ENCODE data around the gene CSNK2B.
"Not testable (repeated sequence)": the region's sequence is repeated elsewhere in the genome, so short reads cannot be mapped to it uniquely, and the experiment has no call there.

CSNK2B gene

DNA sequence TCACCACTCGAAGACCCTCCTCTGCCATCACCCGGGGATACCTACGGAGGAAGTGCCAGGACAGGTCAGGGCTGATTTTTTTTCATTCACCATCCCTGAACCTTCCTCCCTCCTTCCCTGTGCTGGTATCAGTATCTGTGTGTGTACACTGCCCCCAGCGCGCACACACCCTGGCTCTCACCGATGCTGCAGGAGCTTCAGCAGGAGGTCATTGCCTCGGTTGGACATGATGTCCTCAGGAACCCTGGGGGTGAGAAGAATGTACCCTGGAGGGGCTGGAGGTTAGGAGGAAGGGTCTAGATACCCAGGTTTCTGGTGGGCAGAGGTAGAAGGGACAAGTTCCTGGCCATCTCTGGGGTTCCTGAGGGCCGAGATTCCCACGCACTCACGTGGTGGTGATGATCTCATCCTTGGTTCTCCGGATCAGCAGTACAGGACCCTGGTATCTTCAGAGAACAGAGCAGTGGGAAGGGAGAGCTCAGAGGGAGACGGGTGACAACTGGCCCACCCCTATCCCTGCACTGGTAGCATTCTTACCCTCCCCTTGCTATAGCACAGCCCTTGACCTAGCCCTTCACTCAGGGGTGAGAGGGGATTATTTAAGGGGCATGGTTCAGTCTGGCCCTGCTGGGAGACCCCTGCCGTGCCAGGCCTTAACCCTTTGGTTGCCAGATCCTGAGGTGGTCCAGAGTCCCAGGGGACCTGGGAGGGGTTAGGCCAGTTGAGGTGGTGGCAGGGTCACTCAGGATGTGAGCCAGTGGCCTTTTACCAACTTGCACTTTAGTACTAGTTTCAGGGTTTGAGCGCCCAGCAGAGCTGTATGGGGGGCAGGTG lies 22.2 kb downstream of the CSNK2B start:
- no peak for DNase-seq (ENCODE audit: low read depth in 1 of 2, low spot score in 1 of 2)

DNA sequence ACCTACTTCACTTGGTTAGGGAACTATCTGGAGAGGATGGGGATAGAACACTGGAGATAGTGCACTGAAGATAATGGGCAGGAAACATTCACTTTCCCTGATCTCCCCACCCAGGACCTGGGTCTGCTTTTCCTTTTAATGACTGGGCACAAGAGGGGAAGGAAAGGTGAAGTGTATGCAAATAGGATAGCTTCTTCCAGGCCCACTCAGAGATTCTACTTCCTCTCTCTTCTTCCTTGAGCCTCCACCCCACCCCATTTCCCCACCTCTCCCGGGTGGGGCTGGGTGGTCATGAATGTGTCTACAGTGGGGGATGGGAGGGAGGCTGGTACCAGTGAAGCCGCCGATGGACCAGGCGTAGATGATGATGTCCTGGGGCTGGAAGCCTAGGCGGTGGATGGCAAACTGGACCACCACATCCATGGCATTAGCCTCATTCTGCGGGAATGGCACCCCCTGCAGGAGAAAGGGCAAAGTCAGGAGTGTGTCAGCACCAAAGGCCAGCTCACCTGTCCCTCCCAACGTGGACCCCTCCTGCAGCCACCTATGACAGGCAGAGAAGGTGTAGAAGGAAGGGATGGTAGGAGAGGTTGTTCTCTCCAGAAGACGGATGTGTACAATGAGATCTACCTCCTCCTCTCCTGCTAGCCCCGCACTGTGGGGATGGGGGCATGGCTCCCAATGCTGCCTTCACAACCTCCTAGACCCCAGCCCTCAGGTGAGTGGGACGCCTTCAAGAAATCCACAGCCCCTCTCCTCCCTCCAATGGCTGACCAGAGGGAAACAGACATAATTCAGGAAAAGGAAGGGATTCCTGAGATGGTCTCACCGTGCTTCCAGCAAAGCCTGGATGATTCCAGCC lies 23.6 kb downstream of the CSNK2B start:
- no peak for DNase-seq (ENCODE audit: low read depth in 1 of 2, low spot score in 1 of 2)

DNA sequence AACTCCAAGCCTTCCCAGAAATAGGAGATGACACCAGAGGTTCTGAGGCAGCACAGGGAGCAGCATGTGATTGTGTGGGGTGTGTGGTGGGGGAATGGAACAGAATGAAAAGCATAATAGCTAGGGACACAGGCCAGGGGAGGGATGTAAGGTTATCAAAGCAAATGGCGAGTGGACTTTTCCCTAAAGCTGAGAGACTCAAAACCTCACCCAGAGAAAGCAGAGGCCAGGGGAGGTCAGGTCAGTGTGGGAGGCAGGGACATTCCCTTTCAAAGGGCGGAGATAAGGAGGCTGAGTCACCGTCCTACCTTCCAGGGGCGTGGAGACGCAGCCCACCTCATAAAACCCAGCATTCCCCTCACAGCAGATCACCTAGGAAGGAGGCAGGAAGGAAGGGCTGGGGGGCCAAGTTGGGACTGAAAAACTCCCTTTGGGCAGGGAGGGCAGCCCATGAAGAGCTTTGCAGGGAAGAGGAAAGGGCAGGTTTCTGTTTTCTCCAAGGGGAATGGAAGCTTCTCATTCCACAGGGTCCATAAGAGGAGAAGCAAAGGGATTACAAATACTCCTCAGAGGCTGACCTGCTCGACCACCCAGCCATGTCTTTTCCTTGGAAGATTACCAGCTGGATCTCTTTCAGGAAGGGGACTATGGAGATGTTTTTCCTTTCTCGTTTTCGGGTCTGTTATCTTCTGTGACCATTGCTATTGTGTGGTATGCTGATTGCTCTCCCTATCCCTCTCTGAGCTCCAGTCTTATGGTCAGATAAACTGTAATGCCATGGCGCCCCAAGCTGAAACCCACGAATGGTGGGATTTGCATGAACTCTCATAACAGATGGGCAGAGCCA lies 24.6 kb downstream of the CSNK2B start:
- DNase-seq (ENCODE audit: low read depth in 1 of 2, low spot score in 1 of 2) = no peak

DNA sequence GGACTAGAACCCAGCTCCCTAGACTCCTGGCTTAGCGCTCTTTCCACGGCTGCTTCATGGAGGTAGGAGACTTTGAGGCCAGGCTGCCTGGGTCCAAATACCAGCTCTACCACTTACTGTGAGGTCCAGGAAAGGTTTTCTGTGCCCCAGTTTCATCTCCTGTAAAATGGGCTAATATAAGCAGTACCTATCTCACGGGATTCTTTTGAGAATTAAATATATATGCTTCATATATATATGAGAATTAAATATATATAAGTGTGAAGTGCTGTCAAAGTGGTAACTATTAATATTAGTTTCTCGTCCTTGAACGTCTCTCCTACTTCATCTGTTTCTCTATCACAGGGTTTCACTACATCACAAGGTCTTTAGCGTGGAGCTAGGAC lies 25.2 kb downstream of the CSNK2B start:
- DNase-seq (ENCODE audit: low read depth in 1 of 2, low spot score in 1 of 2) = no peak

DNA sequence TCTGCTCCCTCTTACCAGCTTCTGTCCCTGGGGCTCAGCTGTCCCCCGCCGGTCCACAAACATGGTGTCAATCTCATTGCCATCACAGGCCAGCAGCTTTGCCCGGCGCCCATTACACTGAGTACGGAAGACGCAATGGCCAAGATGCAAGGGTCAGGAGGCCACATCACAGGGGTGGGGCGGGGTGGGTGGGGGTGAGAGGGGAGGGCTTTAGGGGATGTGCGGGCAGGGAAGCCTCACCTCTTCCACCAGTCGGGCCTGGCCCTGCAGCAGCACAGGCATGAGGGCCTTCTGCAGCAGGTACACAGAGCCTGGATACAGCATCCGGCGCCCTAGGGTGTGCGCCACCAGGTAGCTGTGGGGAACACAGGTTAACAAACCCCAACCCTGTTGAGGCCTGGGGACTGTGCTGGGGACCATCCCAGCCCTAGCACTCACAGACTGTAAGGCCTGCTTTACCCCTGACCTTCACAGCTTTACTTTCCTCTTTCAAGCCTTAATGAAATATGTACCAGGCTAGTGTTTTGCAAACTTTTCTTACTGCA lies 25.8 kb downstream of the CSNK2B start:
- no peak for DNase-seq (ENCODE audit: low read depth in 1 of 2, low spot score in 1 of 2)

DNA sequence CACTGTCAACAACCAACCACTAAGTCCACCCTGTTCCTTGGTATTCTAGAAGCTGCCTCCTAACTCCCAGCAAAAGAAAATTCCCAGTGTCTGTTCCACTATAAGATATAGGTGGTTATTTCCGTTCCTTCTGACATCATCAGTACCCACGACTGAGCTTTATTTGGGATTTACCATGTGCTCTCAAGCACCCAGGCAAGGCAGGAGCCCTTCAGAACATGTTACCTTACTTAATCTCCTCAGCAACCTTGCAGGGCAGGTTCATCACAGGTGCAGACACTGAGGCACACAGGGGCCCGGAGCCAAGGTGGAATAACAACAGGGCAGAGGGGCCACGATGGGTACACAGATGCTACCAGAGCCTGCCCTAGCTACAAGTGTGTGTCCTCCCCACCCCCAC lies 26.5 kb downstream of the CSNK2B start:
- DNase-seq (ENCODE audit: low read depth in 1 of 2, low spot score in 1 of 2) = no peak

DNA sequence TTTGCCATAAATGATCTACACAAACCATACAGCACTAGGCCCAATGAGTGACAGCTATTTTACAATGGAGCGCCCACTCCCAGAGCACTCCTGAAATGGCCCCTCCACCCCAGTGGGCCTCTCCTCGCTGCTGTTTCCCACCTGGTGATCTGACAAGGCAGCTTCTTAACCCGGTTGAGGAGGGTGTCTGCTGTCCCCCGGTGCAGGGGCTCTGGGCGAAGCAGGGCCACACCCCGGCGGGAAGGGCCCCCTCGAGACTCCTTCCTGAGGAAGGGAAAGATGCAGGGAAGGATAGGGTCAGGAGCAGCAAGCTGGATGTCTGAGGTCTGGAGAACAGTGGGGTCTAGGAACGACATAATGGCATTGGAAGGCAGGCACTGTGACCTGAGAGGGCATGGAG lies 27.0 kb downstream of the CSNK2B start:
- DNase-seq (ENCODE audit: low read depth in 1 of 2, low spot score in 1 of 2) = no peak

DNA sequence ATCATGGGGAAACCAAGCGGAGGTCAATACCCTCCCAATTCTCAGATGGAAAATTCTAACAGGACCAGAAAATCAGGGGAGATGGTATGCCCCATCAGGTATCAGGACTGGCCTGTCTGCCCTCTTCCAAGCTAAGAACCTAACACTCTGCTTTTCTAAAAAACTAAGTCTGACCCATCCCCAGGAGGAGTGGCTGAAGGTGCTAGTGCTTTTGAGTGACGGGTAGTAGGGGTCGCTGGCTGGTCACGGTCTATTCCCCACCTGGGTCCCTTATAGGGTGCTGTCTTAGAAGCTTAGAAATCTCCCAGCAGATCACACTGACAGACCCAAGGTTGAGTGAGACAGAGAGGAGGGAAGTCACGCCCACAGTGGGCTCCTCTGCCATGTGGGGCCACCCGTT lies 27.7 kb downstream of the CSNK2B start:
- DNase-seq (ENCODE audit: low read depth in 1 of 2, low spot score in 1 of 2) = no peak

DNA sequence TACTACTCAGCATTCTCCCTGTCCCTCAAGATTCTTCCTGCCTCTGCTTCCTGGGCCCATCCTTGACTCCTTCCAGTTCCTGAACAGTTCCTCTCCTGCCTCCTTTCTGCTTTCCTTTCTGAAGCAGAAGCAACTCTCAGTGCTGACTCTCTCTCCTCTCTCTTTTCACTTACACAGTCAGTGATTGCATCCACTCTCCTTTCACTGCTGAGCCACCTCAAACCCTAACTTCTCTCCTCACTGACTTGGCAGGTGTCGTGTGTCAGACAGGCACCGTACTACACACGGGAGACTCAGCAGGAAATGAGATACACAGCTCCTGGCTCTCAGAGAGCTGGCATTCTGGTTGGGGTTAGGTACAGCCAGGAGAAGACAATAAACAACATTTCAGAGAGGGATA lies 31.7 kb downstream of the CSNK2B start:
- DNase-seq (ENCODE audit: low read depth in 1 of 2, low spot score in 1 of 2) = no peak

DNA sequence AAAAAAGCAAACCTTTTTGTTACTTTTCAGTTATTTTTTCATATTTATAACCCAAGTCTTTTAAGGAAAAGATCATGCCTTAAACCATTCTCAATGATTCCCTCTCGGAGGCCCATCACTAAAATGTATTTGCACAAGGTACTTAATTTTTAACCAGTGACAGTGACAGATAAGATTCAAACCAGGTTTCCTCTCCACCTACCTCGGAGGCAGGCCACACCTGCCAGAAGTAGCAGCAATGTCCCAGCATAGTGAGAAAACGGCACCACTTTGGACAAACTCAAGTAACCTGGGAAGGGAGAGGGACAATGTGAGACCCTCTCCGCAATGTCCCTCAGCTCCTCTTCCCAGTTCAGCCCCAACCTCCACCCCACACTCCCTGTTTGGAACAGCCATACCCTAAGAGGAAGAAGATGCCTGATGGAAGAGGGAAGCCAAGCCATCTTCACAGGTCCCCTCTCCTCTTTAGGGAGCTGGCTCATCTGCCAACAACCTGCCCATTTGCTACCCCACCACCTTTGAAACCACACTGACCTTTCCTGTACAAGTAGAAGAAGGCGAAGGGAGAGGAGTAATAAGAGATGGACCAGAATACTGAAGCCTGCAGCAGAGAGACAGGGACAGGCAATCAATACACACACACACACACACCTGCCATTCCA lies 35.0 kb downstream of the CSNK2B start:
- no peak for DNase-seq (ENCODE audit: low read depth in 1 of 2, low spot score in 1 of 2)

DNA sequence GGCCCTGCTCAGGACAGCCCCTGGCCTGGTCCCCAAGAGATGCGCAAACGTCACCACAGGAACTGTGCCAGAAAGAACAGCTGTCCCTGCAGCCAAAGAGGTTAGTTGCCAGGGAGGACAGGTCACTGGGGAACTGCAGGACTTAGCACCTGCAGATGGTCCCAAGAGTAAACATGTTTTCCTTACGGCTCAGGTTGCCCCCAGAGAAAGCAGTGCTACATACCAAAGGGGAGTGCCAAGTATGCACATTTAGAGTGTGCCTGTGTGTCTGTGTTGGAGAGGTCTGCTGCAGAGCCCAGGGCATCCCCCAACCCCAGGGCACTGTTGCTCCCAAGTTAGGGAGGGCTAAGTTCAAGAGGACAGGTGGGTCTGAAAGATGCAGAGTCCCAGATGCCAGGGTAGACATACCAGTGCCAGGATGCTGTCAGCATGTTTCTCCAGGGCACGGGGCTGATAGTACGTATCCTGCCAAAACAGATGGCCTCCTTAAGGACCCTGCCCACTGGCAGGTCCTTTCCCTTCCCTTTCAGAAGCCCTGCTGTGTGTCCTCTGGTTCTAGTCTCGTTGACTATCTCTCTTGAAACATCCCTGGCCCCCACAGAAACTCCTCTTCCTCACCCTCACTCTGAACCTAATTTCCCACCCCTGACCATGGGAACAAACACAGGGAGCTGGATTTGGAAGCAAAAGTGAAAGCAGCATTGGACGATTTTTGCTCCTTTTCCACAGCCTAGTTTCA lies 36.0 kb downstream of the CSNK2B start:
- DNase-seq (ENCODE audit: low read depth in 1 of 2, low spot score in 1 of 2) = no peak

DNA sequence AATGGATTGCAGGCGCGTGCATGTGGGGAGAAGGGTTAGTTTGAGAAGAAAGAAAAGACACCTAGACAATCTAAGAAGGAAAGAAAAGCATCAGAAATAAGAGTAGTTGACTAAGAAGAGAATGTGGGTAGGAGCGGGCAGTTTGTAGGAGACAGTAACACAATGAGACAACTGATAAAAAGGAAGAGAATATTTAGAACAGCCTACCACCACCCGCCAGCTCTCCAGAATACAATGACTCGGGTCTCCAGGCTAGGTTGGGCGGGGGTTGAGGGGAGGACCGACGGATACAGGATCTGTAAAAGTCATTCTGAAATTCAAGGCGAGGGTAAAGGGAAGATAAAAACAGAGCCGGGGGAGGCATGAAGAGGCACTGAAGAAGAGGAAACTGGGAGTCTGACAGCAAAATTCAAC lies 36.5 kb downstream of the CSNK2B start:
- DNase-seq (ENCODE audit: low read depth in 1 of 2, low spot score in 1 of 2) = no peak

DNA sequence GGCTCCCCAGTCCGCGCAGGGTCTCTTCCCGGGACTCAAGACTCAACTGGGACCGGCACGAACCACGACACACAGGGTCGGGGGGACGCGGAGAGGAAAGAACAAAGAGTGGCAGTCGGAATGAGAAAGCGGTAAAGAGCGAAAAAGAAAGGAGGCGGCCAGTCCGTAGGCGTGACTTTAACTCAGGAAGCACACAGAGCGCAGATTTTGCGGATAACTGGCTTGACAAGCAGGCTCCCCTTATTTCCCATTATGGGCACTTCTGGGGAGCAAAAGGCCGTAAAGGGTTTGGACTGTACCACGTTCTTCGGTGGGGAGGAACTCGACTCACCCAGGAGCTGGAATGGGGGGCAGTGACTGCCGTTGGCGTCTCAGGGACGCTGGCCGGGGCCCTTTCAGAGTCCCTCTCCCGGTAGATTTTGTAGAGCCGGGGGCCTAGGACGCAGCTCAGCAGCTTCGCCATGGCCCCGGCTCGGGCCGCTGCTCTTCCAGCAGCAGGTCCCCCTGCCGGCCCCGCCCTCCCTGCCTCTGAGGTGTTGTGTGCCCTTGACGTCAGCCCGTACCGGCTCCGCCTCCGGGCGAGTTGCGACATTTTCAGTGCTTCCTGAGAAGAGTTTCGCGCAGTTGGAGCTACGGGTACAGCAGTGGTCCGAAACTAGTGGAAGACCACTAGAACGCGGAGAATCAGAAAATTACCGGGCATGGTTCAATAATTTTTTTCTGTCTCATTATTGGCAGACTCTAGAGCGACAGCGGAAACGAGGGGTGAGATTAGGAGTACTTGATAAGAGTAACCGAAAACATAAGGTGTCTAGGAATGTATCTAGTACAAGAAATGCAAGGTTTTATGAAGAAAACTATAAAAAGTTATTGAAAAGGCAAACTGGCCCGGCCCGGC lies 37.2 kb downstream of the CSNK2B start, which contains the start of gene ABHD16A:
Gene ABHD16A, minus strand, starts transcription at position 506 of the 898 bp plus-strand sequence. Its CDS starts 43 bp downstream, at position 463.
- peak; percentile 91 to 95 for DNase-seq (ENCODE audit: low read depth in 1 of 2, low spot score in 1 of 2)

DNA sequence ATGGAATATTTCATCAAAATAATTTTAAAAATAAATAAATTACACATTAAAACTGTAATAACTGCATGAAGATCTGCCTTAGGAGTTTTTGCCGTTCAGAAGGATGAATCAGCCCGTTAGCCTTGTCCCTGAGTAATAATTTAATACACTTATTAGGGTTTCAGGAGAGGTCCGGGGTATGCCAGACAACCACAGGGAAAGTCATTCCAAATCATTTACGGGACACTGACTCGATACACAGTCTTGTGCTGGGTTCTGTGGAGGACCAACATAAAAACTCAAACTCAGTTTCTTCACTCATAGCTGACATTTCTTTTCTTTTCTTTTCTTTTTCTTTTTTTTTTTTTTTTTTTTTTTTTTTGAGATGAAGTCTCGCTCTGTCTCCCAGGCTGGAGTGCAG lies 40.1 kb downstream of the CSNK2B start:
- no peak for DNase-seq (ENCODE audit: low read depth in 1 of 2, low spot score in 1 of 2)

DNA sequence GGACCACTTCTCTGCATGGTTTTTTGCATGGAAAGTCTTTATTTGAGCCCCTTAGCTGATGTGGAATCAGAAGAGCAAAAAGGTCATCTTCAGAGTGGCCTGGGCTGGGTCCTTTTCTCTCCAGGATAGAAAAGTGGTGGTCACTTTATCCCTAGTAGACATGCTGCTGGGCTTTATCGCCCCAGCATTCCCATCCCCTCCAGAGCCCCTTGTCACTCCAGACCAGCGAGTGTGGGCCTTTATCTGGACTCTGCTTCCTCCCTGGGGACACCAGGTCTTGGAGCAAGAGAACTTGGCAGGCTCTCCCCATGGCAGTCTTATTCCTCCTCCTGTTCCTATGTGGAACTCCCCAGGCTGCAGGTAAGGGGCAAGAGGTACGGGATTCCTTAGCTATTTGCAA lies 40.7 kb downstream of the CSNK2B start, which contains the start of gene LY6G6F:
Gene LY6G6F, plus strand, starts transcription at position 268 of the 400 bp plus-strand sequence. Its CDS starts 41 bp downstream, at position 309.
- DNase-seq (ENCODE audit: low read depth in 1 of 2, low spot score in 1 of 2) = no peak

DNA sequence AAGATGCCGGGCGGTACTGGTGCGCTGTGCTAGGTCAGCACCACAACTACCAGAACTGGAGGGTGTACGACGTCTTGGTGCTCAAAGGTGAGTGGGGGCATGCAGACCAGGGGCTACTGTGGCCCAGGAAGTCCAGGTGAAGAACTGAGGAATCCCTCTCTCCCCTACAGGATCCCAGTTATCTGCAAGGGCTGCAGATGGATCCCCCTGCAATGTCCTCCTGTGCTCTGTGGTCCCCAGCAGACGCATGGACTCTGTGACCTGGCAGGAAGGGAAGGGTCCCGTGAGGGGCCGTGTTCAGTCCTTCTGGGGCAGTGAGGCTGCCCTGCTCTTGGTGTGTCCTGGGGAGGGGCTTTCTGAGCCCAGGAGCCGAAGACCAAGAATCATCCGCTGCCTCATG lies 41.8 kb downstream of the CSNK2B start:
- DNase-seq (ENCODE audit: low read depth in 1 of 2, low spot score in 1 of 2) = no peak

DNA sequence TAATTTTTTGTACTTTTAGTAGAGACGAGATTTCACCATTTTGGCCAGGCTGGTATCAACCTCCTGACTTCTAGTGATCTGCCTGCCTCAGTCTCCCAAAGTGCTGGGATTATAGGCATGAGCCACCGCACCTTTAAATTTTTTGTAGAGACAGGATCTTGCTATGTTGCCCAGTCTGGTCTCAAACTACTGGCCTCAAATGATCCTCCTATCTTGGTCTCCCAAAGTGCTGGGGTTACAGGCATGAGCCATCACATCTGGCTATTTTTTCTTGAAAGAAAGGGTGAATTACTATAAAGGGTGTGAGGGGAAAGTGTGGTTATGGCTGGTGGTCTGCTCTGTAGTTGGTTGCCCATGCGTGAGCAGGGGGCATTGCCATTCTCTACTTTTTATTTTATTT lies 42.3 kb downstream of the CSNK2B start:
- no peak for DNase-seq (ENCODE audit: low read depth in 1 of 2, low spot score in 1 of 2)

DNA sequence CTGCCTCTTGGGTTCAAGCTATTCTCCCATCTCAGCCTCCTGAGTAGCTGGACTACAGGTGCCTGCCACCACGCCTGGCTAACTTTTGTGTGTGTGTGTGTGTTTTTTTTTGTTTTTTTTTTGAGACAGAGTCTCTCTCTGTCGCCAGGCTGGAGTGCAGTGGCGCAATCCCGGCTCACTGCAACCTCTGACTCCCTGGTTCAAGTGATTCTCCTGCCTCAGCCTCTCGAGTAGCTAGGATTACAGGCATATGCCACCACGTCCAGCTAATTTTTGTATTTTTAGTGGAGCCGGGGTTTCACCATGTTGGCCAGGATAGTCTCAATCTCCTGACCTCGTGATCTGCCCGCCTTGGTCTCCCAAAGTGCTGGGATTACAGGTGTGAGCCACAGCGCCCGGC lies 43.3 kb downstream of the CSNK2B start:
- DNase-seq (ENCODE audit: low read depth in 1 of 2, low spot score in 1 of 2) = not testable (repeated sequence)
